ENCODE measurements around the gene VKORC1L1.
"Not testable (repeated sequence)": the region's sequence is repeated elsewhere in the genome, so short reads cannot be mapped to it uniquely, and the experiment has no call there.

The VKORC1L1 gene

DNA sequence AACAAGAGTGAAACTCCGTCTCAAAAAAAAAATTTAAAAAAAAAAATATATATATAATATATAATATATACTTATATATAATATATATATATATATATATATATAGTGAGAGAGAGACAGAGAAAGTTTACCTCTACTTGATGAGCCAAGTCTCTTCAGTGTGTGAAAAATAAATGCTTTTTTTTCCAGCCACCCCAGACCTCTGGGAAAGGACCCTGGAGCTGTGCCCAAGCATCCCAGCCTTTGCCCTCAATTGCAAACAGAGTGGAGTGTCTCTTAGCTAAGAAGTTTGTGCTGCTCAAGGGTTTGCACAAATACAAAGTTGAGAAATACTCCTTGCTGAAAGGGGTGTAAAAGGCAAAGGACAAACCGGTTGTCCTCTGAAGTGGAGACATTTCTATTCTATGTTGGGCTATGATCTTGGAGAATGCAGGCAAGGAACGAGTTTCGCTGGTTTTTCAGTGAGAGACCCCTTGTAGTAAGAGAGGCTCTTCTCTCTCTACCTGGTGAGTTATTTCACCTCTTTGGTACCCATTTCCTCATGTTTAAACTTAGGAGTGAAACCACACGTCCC is 15.5 kb upstream of the VKORC1L1 start:
- H3K4me1 ChIP-seq (ENCODE audit: control insufficient read depth, insufficient read depth, low read length, poor library complexity, severe bottlenecking); H3K27ac ChIP-seq (ENCODE audit: low read depth, low read length, severe bottlenecking); H3K4me3 ChIP-seq (ENCODE audit: extremely low read depth, insufficient read depth, low read length, poor library complexity, severe bottlenecking); H3K36me3 ChIP-seq (ENCODE audit: control insufficient read depth, insufficient read depth, low read length); H3K9me3 ChIP-seq (ENCODE audit: control insufficient read depth, low read length): not testable (repeated sequence)
- no CpG with 5 or more reads among the region's 5 CpGs for WGBS, 2 experiments (ENCODE audit: insufficient coverage in 2 of 2)

DNA sequence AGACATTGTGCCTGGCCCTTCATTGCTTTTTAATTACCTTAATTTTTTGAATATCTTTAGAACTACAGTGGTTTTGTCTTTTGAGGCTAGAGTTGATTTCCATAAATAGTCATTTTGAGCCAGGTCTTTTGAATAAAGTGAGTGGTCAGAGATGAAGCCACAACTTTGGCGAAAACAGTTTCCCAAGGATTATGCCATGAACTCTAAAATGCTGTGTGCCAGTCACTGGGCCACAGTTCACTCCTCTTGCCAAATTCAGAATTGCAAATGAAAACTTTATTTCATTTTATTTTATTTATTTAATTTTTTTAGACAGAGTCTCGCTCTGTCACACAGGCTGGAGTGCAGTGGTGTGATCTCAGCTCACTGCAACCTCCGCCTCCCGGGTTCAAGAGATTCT is 14.2 kb upstream of the VKORC1L1 start:
- not testable (repeated sequence) for H3K27ac ChIP-seq (ENCODE audit: low read depth, low read length, severe bottlenecking); H3K9me3 ChIP-seq (ENCODE audit: control insufficient read depth, low read length); H3K4me3 ChIP-seq (ENCODE audit: extremely low read depth, insufficient read depth, low read length, poor library complexity, severe bottlenecking); H3K4me1 ChIP-seq (ENCODE audit: control insufficient read depth, insufficient read depth, low read length, poor library complexity, severe bottlenecking); H3K36me3 ChIP-seq (ENCODE audit: control insufficient read depth, insufficient read depth, low read length)
- 95 to 100% methylated on average over 1 to 4 of the region's 4 CpGs for WGBS, 2 experiments (ENCODE audit: insufficient coverage in 2 of 2)

DNA sequence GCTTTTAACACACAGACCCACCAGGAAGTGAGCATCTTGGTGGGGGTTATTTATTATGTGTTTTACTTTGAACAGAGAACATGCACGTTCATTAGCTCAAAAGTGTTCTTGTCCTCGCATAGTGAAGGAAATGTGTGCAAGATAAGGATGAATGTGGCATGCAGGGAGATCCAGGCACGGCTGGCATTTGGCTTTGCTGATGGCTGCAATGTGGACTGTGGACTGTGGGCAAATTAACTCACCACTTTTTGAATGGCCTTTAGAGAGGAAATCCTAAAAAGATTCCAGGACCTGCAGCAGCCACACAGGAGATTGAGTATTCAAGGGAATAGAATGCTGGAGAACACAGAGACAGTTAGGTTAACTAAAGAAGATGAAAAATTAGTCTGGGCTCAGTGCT is 6.6 kb upstream of the VKORC1L1 start:
- H3K9me3 ChIP-seq (ENCODE audit: control insufficient read depth, low read length); H3K36me3 ChIP-seq (ENCODE audit: control insufficient read depth, insufficient read depth, low read length); H3K4me1 ChIP-seq (ENCODE audit: control insufficient read depth, insufficient read depth, low read length, poor library complexity, severe bottlenecking); H3K27ac ChIP-seq (ENCODE audit: low read depth, low read length, severe bottlenecking); H3K4me3 ChIP-seq (ENCODE audit: extremely low read depth, insufficient read depth, low read length, poor library complexity, severe bottlenecking): not testable (repeated sequence)
- WGBS, 2 experiments (ENCODE audit: insufficient coverage in 2 of 2), result no CpG with 5 or more reads among the region's 3 CpGs

DNA sequence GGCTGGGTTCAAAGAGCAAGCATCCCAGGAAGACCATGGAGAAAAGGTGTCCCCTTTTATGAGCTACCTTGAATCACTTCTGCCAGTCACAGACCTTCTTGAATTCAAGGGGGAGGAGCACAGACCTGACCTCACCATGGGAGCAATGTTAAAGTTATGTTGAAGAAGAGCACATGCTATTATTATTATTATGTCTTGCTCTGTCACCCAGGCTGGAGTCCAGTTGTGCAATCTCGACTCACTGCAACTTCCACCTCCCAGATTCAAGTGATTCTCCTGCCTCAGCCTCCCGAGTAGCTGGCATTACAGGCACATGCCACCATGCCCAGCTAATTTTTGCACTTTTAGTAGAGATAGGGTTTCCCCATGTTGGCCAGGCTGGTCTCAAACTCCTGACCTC is 5.2 kb upstream of the VKORC1L1 start:
- not testable (repeated sequence) for H3K36me3 ChIP-seq (ENCODE audit: control insufficient read depth, insufficient read depth, low read length); H3K4me1 ChIP-seq (ENCODE audit: control insufficient read depth, insufficient read depth, low read length, poor library complexity, severe bottlenecking); H3K4me3 ChIP-seq (ENCODE audit: extremely low read depth, insufficient read depth, low read length, poor library complexity, severe bottlenecking); H3K9me3 ChIP-seq (ENCODE audit: control insufficient read depth, low read length); H3K27ac ChIP-seq (ENCODE audit: low read depth, low read length, severe bottlenecking)
- 100% methylated on average over 1 of the region's 2 CpGs; no CpG with 5 or more reads in 1 of the 2 experiments for whole genome bisulfite sequencing, 2 experiments (ENCODE audit: insufficient coverage in 2 of 2)

DNA sequence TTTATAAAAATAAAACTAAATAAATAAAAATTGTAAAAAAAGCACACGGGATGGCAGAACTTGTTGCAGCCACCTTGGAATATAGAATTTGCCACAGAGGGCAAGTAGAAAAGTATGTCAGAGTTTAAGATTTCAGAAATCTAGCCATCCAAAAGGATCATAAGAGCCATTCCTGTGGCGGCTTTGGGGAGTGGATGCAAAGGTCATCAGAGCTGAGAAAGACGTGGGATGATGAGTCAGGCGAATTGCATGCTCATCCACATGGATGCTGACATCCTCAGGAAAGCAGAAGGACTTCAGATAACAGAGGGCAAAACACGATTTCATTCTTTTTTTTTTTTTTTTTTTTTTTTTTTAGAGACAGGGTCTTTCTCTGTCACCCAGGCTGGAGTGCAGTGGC is 3.6 kb upstream of the VKORC1L1 start:
- H3K9me3 ChIP-seq (ENCODE audit: control insufficient read depth, low read length); H3K27ac ChIP-seq (ENCODE audit: low read depth, low read length, severe bottlenecking); H3K4me1 ChIP-seq (ENCODE audit: control insufficient read depth, insufficient read depth, low read length, poor library complexity, severe bottlenecking); H3K36me3 ChIP-seq (ENCODE audit: control insufficient read depth, insufficient read depth, low read length); H3K4me3 ChIP-seq (ENCODE audit: extremely low read depth, insufficient read depth, low read length, poor library complexity, severe bottlenecking): not testable (repeated sequence)
- 100% methylated on average over 1 of the region's 5 CpGs for WGBS, 2 experiments (ENCODE audit: insufficient coverage in 2 of 2)

DNA sequence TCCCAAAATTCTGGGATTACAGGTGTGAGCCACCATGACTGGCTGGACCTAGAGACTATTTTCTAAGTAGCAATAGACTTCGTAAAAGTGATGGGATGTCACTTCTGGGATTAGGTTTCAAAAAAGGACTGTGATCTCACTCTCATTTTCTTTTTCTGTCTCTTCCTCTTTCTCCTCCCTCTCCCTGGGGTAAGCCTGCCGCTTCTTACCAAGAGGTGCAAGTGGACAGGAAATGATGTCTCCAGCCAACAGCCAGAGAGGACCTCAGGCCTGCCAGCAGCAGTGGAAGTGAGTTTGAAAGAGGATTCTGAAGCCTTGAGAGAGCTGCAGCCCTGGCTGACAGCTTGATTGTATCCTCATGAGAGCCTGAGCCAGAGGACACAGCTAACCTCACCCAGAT is 1.4 kb upstream of the VKORC1L1 start:
- 100% methylated on average over 1 of the region's 2 CpGs; no CpG with 5 or more reads in 1 of the 2 experiments for WGBS, 2 experiments (ENCODE audit: insufficient coverage in 2 of 2)
- not testable (repeated sequence) for H3K4me1 ChIP-seq (ENCODE audit: control insufficient read depth, insufficient read depth, low read length, poor library complexity, severe bottlenecking); H3K27ac ChIP-seq (ENCODE audit: low read depth, low read length, severe bottlenecking); H3K9me3 ChIP-seq (ENCODE audit: control insufficient read depth, low read length); H3K36me3 ChIP-seq (ENCODE audit: control insufficient read depth, insufficient read depth, low read length); H3K4me3 ChIP-seq (ENCODE audit: extremely low read depth, insufficient read depth, low read length, poor library complexity, severe bottlenecking)

DNA sequence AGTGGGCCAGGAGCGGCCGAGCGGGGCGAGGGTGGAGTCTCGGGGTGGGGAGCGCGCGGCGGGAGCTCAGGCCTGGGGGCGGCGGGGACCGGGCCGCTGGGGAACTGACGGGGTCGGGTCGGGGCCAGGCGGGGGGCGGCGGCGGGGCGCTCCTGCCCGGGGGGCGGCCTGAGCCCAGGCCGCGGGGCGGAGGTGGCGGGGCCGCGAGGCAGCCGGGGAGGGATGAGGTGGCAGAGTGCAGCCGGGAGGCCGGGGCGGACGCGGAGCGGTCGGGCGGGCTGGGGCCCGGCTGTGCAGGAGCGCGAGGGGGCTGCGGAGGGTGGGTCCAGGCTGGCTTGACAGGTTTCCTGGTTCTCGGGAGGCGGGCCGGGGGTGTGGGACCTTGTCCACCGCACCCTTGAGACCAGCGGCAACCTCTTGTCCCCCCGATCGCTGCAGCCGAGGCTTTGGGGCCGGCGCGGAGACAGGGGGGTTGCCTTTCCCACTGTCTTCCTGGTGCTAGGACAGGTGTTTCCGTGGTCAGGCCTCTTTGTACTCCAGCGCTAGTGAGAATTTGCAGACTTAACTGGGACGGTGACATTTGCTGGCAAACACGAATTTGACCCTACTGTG is 814 bp downstream of the VKORC1L1 start:
- H3K4me1 ChIP-seq (ENCODE audit: control insufficient read depth, insufficient read depth, low read length, poor library complexity, severe bottlenecking); H3K36me3 ChIP-seq (ENCODE audit: control insufficient read depth, insufficient read depth, low read length); H3K9me3 ChIP-seq (ENCODE audit: control insufficient read depth, low read length): not testable (repeated sequence)
- 0% methylated on average over 19 to 29 of the region's 57 CpGs for WGBS, 2 experiments (ENCODE audit: insufficient coverage in 2 of 2)
- Histone ChIP-seq H3K27ac (ENCODE audit: low read depth, low read length, severe bottlenecking) (peak overlapping the region; percentile 23), H3K4me3 (ENCODE audit: extremely low read depth, insufficient read depth, low read length, poor library complexity, severe bottlenecking) (peak overlapping the region; percentile 57)

DNA sequence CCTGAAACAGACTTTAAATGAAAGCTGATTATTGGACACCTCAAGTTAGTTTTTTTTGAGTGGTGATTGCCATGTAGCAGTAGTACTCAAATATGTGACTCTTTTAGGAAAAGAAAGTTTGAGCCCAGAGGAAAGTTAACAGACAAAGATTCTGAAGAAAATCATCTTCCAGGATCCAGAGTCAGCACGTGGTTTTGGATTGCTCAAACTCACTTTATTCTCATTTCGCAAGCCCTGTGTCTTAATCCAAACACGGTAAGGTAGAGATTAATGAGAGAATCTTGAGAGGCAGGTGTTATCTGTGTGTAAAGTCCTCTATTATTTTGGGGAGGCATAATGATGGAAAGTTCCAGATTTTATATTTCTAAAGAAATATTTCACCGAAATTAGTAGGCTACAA is 2.8 kb downstream of the VKORC1L1 start:
- H3K27ac ChIP-seq (ENCODE audit: low read depth, low read length, severe bottlenecking); H3K4me3 ChIP-seq (ENCODE audit: extremely low read depth, insufficient read depth, low read length, poor library complexity, severe bottlenecking); H3K9me3 ChIP-seq (ENCODE audit: control insufficient read depth, low read length); H3K4me1 ChIP-seq (ENCODE audit: control insufficient read depth, insufficient read depth, low read length, poor library complexity, severe bottlenecking); H3K36me3 ChIP-seq (ENCODE audit: control insufficient read depth, insufficient read depth, low read length): not testable (repeated sequence)
- 100% methylated on average over 1 of the region's 4 CpGs for WGBS, 2 experiments (ENCODE audit: insufficient coverage in 2 of 2)

DNA sequence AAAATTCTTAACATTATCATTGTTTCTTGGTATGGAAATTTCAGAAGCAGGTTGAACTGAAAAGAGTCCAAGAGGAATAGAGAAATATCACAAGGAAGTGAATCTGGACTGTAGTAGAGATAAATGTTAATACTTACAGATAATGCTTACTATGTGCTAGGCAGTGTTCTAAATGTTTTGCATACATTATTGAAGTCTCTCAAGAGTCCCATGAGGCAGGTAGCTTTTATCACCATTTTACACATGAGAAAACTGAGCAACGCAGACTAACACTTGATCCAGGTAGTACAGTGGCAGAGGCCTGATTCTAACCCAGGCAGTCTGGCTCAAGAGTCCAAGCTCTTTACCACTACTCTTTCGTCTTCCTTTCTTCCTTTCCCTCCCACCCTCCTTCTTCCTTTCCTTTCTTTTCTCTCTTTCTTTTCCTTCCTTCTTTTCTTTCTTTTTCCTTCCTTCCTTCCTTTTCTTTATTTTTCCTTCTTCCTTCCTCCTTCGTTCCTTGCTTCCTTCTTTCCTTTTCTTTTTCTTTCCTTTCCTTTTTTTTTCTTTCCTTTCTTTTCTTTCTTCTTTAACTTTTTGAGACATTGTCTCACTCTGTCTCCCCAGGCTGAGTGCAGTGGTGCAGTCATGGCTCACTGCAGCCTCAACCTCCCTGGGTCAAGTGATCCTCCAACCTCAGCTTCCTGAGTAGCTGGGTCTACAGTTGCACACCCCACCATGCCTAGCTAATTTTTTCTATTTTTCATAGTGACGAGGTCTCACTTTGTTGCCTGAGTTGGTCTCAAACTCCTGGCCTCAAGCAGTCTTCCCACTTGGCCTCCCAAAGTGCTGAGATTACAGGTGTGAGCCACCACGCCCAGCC is 6.6 kb downstream of the VKORC1L1 start:
- H3K4me3 ChIP-seq (ENCODE audit: extremely low read depth, insufficient read depth, low read length, poor library complexity, severe bottlenecking); H3K27ac ChIP-seq (ENCODE audit: low read depth, low read length, severe bottlenecking); H3K9me3 ChIP-seq (ENCODE audit: control insufficient read depth, low read length); H3K4me1 ChIP-seq (ENCODE audit: control insufficient read depth, insufficient read depth, low read length, poor library complexity, severe bottlenecking); H3K36me3 ChIP-seq (ENCODE audit: control insufficient read depth, insufficient read depth, low read length): not testable (repeated sequence)
- WGBS, 2 experiments (ENCODE audit: insufficient coverage in 2 of 2), result 42 to 50% methylated on average over 2 of the region's 5 CpGs

DNA sequence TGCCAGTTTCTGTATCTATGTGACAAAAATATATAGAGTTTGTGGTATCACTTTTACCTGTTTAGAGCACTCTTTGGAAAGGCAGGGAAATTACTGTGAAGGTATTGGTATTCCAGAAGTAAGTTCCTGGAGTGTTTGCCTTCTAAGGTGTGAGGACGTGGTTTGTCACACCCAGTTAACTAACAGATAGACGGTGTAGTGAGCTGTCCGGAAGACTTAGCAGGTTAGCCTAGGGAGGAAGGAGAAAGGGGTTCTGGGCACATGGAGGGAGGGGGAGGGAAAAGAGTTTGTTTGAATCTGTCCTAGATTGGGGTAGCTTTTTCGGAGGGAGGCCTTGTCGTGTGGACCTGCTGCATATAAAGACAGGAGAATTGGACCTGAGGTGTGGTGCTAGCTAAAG is 7.4 kb downstream of the VKORC1L1 start:
- not testable (repeated sequence) for H3K36me3 ChIP-seq (ENCODE audit: control insufficient read depth, insufficient read depth, low read length)
- 87 to 98% methylated on average over 5 of the region's 5 CpGs for WGBS, 2 experiments (ENCODE audit: insufficient coverage in 2 of 2)

DNA sequence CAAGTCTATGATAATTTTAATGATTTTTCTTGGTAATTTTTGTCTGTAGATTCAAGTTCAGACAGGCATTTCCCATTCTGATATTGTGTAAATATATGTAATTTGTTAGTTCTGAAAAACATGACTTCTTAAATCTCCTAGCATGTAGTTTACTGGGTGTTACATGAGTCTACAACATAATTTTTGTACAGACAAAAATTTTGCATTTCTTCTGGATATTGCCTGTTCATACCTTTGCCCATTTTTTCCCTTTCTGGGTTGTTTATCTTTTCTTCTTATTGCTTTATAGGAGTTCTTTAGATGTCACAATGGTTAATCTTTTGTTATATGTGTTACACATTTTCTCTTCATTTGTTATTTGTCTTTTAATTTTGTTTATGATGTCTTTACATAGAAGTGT is 12.1 kb downstream of the VKORC1L1 start:
- not testable (repeated sequence) for H3K4me3 ChIP-seq (ENCODE audit: extremely low read depth, insufficient read depth, low read length, poor library complexity, severe bottlenecking); H3K9me3 ChIP-seq (ENCODE audit: control insufficient read depth, low read length); H3K36me3 ChIP-seq (ENCODE audit: control insufficient read depth, insufficient read depth, low read length); H3K4me1 ChIP-seq (ENCODE audit: control insufficient read depth, insufficient read depth, low read length, poor library complexity, severe bottlenecking); H3K27ac ChIP-seq (ENCODE audit: low read depth, low read length, severe bottlenecking)

More for the DNA sequence above, 7.4 kb downstream of the VKORC1L1 start:
- H3K4me3 ChIP-seq (ENCODE audit: extremely low read depth, insufficient read depth, low read length, poor library complexity, severe bottlenecking); H3K4me1 ChIP-seq (ENCODE audit: control insufficient read depth, insufficient read depth, low read length, poor library complexity, severe bottlenecking); H3K9me3 ChIP-seq (ENCODE audit: control insufficient read depth, low read length); H3K27ac ChIP-seq (ENCODE audit: low read depth, low read length, severe bottlenecking): not testable (repeated sequence)
